Measurements from ENCODE around the gene LOXL4.
"Not testable (repeated sequence)": the region's sequence is repeated elsewhere in the genome, so short reads cannot be mapped to it uniquely, and the experiment has no call there.

Gene LOXL4

DNA sequence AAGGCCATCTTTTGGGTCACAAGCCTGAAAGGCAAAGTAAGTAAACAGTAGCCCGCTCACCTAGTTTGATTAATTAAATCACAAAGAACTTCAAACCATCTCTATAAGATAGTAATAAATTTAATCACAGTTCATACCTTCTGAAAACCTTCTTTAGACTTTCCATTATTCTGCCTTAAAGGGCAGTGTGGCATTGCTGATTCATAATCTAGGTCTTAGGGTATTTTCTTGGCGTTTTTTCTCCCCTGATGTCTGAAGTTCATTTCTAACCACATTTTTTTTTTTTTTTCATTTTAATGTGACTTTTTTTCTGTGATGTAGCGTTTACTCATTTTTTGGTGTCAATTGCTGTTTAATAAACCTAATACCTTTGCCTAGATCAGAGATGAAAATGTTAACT, 27.5 kb downstream of the LOXL4 start:
- DNase-seq, result no peak

DNA sequence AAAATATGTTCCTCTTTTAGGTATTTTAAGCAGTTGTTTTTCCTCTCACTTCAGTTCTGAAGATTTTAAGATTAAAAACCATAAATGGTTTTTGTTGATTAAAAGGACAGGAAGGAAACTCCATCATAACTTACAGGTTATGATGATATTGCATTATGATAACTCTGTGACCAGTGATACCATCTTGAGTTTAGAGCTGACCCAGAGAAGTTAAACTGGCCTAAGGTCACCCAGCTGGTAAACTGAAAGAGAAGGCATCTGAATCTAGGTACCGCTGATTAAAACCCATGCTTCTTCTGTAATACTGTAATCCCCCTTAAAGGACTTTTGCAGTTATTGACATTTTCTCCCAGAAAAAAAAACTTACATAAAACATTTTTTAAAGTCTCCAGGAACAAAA, 29.6 kb downstream of the LOXL4 start:
- DNase-seq, result no peak

DNA sequence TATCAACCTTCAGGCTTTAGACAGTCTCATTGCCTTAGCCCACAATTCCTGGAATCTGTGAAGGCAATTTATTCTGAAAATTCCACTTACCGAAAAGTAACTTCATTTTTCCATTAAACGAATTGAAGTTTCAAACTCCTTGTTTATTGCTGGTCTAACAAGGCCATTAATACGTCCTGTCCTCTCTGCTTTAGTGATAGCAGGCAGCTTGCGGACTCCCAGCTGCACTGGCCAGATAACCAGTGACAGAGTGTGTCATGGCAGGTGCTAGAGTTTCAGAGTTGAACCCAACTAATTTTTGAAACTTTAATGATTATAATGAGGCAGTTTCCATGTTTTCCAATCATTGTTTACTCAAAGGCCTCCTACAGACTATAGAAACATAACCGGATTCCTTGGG, 31.1 kb downstream of the LOXL4 start:
- no peak for DNase-seq

- DNase-seq, result no peak
These were observed 32.1 kb downstream of the LOXL4 start for GRCh38 chr10:98235846-98236245.

DNA sequence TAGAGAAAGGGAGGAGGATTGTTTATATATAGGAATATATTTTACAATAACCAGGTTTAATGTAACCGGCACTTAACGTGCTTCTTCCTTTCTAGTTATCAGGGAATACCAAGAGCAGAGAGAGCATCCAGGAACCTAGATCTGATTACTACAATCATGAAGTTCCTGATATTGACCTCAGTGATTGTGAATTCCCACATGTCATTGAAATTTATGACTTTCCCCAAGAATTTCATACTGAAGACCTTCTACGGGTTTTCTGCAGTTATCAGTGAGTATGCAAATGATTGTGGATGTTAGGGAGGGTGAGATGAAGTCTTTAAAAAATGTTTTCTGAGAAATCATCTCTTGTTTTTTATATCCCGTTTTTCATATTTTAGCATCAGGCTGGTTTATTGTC, 36.6 kb downstream of the LOXL4 start:
- no peak for DNase-seq

DNA sequence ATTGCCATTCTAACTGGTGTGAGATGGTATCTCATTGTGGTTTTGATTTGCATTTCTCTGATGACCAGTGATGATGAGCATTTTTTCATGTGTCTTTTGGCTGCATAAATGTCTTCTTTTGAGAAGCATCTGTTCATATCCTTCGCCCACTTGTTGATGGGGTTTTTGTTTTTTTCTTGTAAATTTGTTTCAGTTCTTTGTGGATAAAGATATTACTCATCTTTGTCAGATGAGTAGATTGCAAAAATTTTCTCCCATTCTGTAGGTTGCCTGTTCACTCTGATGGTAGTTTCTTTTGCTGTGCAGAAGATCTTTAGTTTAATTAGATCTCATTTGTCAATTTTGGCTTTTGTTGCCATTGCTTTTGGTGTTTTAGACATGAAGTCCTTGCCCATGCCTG, 39.7 kb downstream of the LOXL4 start:
- not testable (repeated sequence) for DNase-seq

GRCh38 chr10:98227713-98228112, 40.3 kb downstream of the LOXL4 start:
- DNase-seq, result not testable (repeated sequence)

DNA sequence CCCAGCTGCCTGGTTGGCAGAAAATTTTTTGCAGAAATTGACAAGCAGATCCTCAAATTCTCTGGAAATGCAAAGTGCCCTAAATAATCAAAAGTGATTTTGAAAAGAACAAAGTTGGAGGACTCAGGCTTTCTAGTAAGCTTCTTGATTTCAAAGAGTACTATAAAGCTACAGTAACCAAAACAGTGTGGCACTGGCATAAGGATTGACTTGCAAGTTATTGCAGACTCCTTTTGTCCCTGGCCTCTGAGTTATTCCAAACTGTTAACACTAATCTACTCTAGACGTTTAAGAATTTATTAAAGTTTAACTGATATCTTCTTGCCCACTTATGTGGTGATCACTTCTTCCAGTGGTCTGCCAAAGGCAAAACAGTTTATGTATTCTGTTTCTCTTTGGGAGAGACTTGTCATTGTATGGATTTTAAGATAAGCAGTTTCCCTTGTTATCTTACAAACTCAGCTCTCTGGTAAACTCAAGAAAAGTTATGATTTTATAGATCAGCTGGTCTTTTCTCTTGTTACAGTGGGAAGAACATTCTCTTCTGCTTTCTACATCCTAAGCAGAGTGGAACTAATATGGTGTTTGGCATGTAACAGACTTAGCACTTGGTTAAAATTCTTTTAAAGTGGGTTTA, 41.4 kb downstream of the LOXL4 start:
- no peak for DNase-seq

- DNase-seq, result no peak
These were observed 43.0 kb downstream of the LOXL4 start for GRCh38 chr10:98224996-98225395.

GRCh38 chr10:98224509-98224908, 43.5 kb downstream of the LOXL4 start:
- no peak for DNase-seq

DNA sequence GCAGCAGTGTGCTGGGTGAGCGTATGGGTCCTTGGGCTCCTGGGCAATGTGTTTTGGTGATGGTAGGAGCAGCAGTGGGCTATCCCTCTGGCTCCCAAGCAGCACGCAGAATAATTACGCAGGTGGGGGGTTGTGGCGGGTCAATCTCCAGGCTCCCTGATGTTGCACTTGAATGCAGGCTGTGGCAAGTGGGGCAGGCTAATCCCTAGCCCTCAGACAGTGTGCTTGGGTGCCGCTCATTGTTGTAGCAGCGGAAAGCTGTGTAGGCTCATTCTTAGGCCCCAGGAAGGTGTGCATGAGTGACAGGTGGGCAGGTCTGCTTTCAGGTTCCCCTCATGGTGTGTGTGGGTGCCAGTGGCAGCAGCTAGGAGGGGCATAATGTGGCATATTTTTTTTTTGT, 44.1 kb downstream of the LOXL4 start:
- DNase-seq, result no peak

DNA sequence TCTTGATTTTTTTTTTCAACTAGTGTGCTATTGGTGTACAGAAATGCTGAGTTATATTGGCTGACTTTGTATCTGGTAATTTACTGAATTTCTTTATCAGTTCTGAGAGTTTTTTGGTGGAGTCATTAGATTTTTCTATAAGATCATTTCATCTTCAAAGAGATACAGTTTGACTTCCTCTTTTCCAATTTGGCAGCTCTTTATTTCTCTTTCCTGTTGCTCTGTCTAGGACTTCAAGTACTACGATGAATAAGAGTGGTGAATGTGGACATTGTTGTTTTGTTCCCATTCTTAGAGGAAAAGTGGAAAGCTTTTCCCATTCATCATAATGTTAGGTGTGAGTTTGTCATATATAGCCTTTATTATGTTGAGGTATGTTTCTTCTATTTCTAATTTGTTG, 50.2 kb downstream of the LOXL4 start:
- no peak for DNase-seq

GRCh38 chr10:98215373-98215772, 52.6 kb downstream of the LOXL4 start:
- no peak for DNase-seq

DNA sequence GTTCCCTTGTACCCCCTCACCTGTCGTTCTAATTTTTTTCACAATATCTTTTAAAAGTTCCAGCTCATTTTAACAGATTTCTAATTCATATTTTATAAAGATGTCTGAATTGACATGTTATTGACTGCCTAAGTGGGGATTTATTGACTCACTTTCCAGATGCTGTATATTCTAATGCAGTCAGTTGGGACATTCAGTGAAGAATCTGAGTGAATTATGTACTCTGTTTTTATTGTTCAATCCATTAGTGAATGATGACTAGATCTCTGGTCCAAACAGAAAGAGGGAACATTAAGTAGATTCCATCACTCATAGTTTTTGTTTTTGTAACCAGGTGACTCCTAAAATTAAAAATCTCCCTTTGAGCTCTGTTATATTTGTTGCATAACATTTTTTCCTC, 54.3 kb downstream of the LOXL4 start:
- no peak for DNase-seq

- DNase-seq, result no peak
These were observed 55.8 kb downstream of the LOXL4 start for GRCh38 chr10:98212196-98212595.

- no peak for DNase-seq
These were observed 58.6 kb downstream of the LOXL4 start for GRCh38 chr10:98209441-98209840.

DNA sequence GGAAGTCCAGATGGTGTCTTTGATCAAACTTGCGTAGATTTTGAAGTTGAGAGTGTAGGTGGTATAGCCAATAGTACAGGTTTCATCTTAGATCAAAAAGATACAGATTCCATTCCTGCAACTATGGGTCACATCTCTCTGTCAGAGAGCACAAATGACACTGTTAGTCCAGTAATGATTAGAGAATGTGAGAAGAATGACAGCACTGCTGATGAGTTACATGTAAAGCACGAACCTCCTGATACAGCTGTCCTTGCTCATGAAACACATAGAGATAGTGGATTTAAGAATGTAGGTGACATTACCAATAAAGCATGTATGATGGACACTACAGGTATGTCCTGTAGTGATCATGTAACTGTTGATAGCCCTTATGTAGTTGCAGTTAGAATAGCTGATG, 59.1 kb downstream of the LOXL4 start:
- no peak for DNase-seq

DNA sequence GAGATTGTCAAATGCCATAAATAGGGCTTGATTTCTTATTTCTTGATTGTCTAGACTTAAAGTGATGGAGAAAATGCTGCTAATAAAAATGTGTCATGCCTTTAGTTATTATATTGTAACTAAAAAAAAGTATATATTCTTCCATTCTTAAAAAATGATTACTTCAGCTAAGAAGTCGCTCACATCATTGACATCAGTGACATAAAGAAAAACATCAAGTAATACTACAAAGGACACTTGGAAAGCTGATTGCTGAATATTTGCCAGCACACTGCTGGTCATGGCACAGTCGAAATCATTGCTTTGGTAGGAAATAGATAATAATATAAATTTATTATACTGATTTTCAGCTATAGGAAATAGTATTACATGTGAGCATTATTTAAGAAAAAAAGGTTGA, 62.6 kb downstream of the LOXL4 start:
- DNase-seq, result no peak

DNA sequence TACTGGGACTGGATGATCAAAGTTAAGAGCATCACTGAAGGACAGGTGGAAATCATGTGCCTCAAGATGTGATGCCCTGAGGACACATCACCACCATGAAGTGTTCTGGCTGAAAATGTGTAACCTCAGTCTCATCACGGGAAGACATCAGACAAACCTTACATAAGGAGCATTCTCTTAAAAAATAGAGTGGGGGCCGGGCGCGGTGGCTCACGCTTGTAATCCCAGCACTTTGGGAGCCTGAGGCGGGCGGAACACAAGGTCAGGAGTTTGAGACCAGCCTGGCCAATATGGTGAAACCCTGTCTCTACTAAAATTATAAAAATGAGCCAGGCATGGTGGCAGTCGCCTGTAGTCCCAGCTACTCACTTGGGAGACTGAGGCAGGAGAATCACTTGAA, 65.6 kb downstream of the LOXL4 start:
- no peak for DNase-seq

DNA sequence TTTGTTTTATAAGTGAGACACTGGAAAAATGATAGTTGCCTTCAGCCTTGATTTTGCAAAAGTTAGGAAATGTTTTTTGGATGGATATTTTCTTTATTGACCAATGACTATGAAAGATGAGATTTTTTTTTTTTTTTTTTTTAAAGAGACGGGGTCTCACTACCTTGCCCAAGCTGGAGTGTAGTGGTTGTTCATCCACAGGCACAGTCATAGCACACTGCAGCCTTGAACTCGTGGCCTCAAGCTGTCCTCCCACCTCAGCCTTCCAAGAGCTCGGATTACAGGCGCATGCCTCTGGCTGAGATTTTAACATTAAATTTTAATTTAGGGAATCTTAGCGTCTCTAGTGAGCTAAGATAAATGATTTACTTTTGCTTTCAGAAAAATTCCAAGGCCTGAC, 66.2 kb downstream of the LOXL4 start:
- DNase-seq, result no peak
